Endothelial cell of umbilical vein (primary cell): ENCODE data around the gene C14orf132. TPM values are rescaled to one million over a fixed set of nuclear protein-coding genes. Genes with fewer than 3 reads are reported as not detected.

Experiments used
- BruUV-seq: library from RNA; stranded (reverse); fragments of 400-500 nt; replicated peaks from 2 replicates; lab custom pipeline; 2021; lab: Mats Ljungman, UMichigan
- CTCF ChIA-PET: fragments of 300-600, 350-600 bp; sonication (Branson Sonifier 250); formaldehyde crosslinking; loops from one replicate; lab custom pipeline; 2021; ENCODE audit warnings: antibody characterized with exemption, inconsistent platforms; lab: Charles Lee
- POLR2A ChIA-PET: fragments of 300-600, 350-600 bp; sonication (Branson Sonifier 250); formaldehyde crosslinking; loops from one replicate; lab custom pipeline; 2021; ENCODE audit warnings: antibody characterized with exemption, inconsistent platforms; lab: Charles Lee
- DNase-seq: peaks from one replicate; pipeline ENCODE4 v3.0.0-alpha.2; 2011; ENCODE audit warnings: low read depth, low spot score
- FAIRE-seq: peaks from 2 replicates; lab custom pipeline; 2011; peaks lifted over from hg19 to GRCh38; lab: Jason Lieb, UNC
- H2AFZ ChIP-seq: 2 replicates; pipeline ENCODE4 v1.6.0; 2012; ENCODE audit warnings: low read depth, low read length, control low read depth, inconsistent platforms
- H3K27ac ChIP-seq: 2 replicates; pipeline ENCODE4 v1.5.1; 2011; ENCODE audit warnings: low read depth, mild to moderate bottlenecking, control low read depth, low read length, moderate library complexity; ENCODE audit not compliant: insufficient read depth
- H3K27me3 ChIP-seq, 2 experiments: 2 replicates each; pipeline versions ENCODE4 v1.6.0 to v1.6.1; 2011; ENCODE audit warnings: low read length in 2 of 2, mixed read lengths in 1 of 2; ENCODE audit not compliant: control insufficient read depth in 2 of 2, insufficient read depth in 2 of 2
- H3K36me3 ChIP-seq, 2 experiments: 2 replicates in 1 of 2; 3 replicates in 1 of 2; pipeline ENCODE4 v1.5.1; 2011; ENCODE audit warnings: low read length in 2 of 2, mild to moderate bottlenecking in 1 of 2, moderate library complexity in 1 of 2; ENCODE audit not compliant: control insufficient read depth in 2 of 2, insufficient read depth in 2 of 2; ENCODE audit errors: extremely low read depth in 1 of 2
- H3K4me1 ChIP-seq: 3 replicates; pipeline ENCODE4 v1.5.1; 2011; ENCODE audit warnings: mild to moderate bottlenecking, low read length; ENCODE audit not compliant: control insufficient read depth, insufficient read depth; ENCODE audit errors: extremely low read depth
- H3K4me2 ChIP-seq: 2 replicates; pipeline ENCODE4 v1.6.1; 2011; ENCODE audit warnings: low read length, control low read depth, mixed read lengths; ENCODE audit not compliant: insufficient read depth
- H3K4me3 ChIP-seq, 3 experiments: fragments of 200-600 bp in 1 of 3; sonication (generic), shearing (Covaris generic) in 1 of 3; replicated peaks in 1 of 3; 2 replicates each; pipeline ENCODE4 v1.5.1; 2011 to 2016; ENCODE audit warnings: control low read depth in 3 of 3, low read length in 3 of 3, mild to moderate bottlenecking in 2 of 3, inconsistent platforms in 1 of 3, low read depth in 1 of 3, moderate library complexity in 1 of 3; ENCODE audit not compliant: insufficient read depth in 1 of 3
- H3K79me2 ChIP-seq: 2 replicates; pipeline ENCODE4 v1.6.0; 2012; ENCODE audit warnings: low read length, inconsistent platforms; ENCODE audit not compliant: control insufficient read depth, insufficient read depth
- H3K9ac ChIP-seq: replicated peaks from 2 replicates; pipeline ENCODE3; 2011; ENCODE audit warnings: low read length, control low read depth; ENCODE audit not compliant: insufficient read depth; ENCODE audit errors: extremely low read depth
- H3K9me1 ChIP-seq: replicated peaks from 3 replicates; pipeline ENCODE4 v1.6.0; 2011; ENCODE audit warnings: mild to moderate bottlenecking, low read length; ENCODE audit not compliant: control insufficient read depth, insufficient read depth; ENCODE audit errors: extremely low read depth
- H3K9me3 ChIP-seq: replicated peaks from 2 replicates; pipeline ENCODE4 v1.5.1; 2012; ENCODE audit warnings: low read length, inconsistent platforms; ENCODE audit not compliant: control insufficient read depth, insufficient read depth
- H4K20me1 ChIP-seq: replicated peaks from 2 replicates; pipeline ENCODE3; 2011; ENCODE audit warnings: mild to moderate bottlenecking, low read length; ENCODE audit not compliant: control insufficient read depth, insufficient read depth; ENCODE audit errors: extremely low read depth
- EZH2 ChIP-seq: IDR thresholded peaks from 2 replicates; pipeline ENCODE4 v1.6.1; 2012; ENCODE audit warnings: borderline replicate concordance, low read depth, mild to moderate bottlenecking, moderate library complexity, low read length, inconsistent platforms; ENCODE audit not compliant: severe bottlenecking
- FOS ChIP-seq: IDR thresholded peaks from 2 replicates; pipeline ENCODE4 v1.6.1; 2011; ENCODE audit warnings: mild to moderate bottlenecking, low read length, moderate library complexity, borderline replicate concordance; ENCODE audit not compliant: insufficient read depth
- GATA2 ChIP-seq: IDR thresholded peaks from 2 replicates; pipeline ENCODE4 v1.7.0; 2011; ENCODE audit warnings: low read depth, mild to moderate bottlenecking, moderate library complexity, mixed read lengths, low read length; ENCODE audit not compliant: insufficient read length, insufficient read depth
- JUN ChIP-seq: IDR thresholded peaks from 2 replicates; pipeline ENCODE4 v1.6.1; 2011; ENCODE audit warnings: borderline replicate concordance, low read depth; ENCODE audit not compliant: insufficient read length, insufficient read depth
- MYC ChIP-seq: IDR thresholded peaks from one replicate; pipeline ENCODE4 v1.6.1; 2011; ENCODE audit warnings: mild to moderate bottlenecking, low read depth, low read length
- POLR2A ChIP-seq: IDR thresholded peaks from 2 replicates; pipeline ENCODE4 v1.6.1; 2012; ENCODE audit warnings: low read depth, mild to moderate bottlenecking, control low read depth, low read length
- POLR2AphosphoS5 ChIP-seq: IDR thresholded peaks from 2 replicates; pipeline ENCODE4 v1.6.1; 2012; ENCODE audit warnings: low read depth, mild to moderate bottlenecking, control low read depth, low read length, moderate library complexity; ENCODE audit not compliant: insufficient read depth
- dilution Hi-C: fragments of 300-500 bp; cut with MboI; formaldehyde crosslinking; loops from one replicate; pipeline ENCODE4 v1.15.0; 2019; ENCODE audit warnings: low sequenced_read_pairs; ENCODE audit not compliant: extremely low pct_ligation_motif_present
- intact Hi-C: fragments of 100-400 bp; cut with micrococcal nuclease; formaldehyde crosslinking; loops from one replicate; pipeline ENCODE4 v1.10.0; 2022
- polyA plus RNA-seq, 4 experiments: library from polyadenylated mRNA; depleted of rRNA in 3 of 4; stranded (reverse) in 3 of 4; unstranded in 1 of 4; fragments of >200 nt; gene quantifications; 2 replicates each; pipeline versions ENCODE4 v1.2.1 to v1.2.3, GENCODE V29; 2011 to 2012; ENCODE audit warnings: missing spikeins in 1 of 4
- total RNA-seq: library from RNA; stranded (reverse); gene quantifications from 2 replicates; pipeline ENCODE4 v1.2.3, GENCODE V29; 2021
- TF ChIP-seq, protein P1 (sequence below): IDR thresholded peaks from 2 replicates; pipeline ENCODE4 v1.6.1; 2011; ENCODE audit not compliant: insufficient read depth, insufficient read length
- TF ChIP-seq, protein P2 (sequence below), 2 donors: IDR thresholded peaks; 1 replicate in 1 of 2; 2 replicates in 1 of 2; pipeline ENCODE4 v1.5.1; 2011; ENCODE audit warnings: low read length in 2 of 2, mild to moderate bottlenecking in 2 of 2, moderate library complexity in 2 of 2, control low read depth in 1 of 2, inconsistent platforms in 1 of 2, low read depth in 1 of 2; ENCODE audit not compliant: insufficient read depth in 1 of 2; ENCODE audit errors: extremely low read depth in 1 of 2

Gene C14orf132
- total and polyA plus RNA-seq, 2 donors (not counting 3 experiments of a cell fraction or from before 2014, with no cell fraction given), result 3.2 to 7.6 TPM

DNA sequence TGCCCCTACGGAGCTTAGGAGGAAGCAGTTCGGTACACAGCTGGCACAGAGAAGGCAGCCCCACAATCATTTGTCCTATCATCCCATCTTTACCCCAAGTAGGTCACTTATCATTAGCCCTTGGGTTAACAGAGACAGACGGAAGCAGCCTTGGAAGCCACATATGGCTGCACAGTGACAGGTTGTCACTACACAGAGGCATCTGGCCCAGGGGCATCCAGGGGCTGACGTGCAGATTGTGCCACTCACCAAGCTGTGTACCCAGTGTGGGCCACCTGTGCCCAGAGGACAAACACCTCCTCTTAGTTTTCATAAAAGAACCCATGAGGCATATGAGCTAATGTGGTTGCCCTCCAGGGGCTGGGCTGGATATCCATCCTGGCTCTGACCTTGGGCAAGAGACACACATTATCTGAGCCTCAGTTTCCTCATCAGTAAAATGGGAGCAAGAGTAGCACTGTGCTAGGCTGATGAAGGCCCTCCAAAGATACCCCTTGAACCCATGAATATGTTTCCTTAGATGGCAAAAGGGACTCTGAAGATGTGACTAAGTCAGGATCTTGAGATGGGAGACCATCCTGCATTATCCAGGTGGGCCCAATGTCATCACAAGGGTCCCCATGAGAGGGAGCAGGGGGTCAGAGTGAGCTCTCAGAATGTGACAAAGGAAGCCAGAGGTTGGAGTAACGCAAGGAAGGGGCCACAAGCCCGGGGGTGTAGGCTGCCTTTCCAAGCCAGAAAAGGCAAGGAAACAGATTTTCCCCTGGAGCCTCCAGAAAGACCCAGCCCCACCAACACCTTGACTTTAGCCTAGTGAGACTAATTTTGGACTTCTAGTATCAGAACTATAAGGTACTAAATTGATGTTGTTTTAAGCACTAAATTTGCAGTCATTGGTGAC lies 64.6 kb downstream of the C14orf132 start:
- Histone ChIP-seq H3K27ac (no peak overlapping the region), H3K9ac (no peak overlapping the region), H3K79me2 (no peaks in the 10 kb centered on the region), H3K27me3 (no peaks in the 10 kb centered on the region), H3K4me2 (no peak overlapping the region), H2AFZ (no peak overlapping the region), H3K9me1 (no peaks in the 10 kb centered on the region), H3K36me3 (no peaks in the 10 kb centered on the region), H3K4me1 (no peaks in the 10 kb centered on the region), H3K4me3 (no peak overlapping the region), H4K20me1 (no peaks in the 10 kb centered on the region), H3K9me3 (no peaks in the 10 kb centered on the region)
- dilution Hi-C loops, result no loop called here
- TF ChIP-seq, protein P1, sequence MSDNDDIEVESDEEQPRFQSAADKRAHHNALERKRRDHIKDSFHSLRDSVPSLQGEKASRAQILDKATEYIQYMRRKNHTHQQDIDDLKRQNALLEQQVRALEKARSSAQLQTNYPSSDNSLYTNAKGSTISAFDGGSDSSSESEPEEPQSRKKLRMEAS, result no peak
- TF ChIP-seq GATA2 (no peak), POLR2AphosphoS5 (no peak), EZH2 (no peak), JUN (no peak), FOS (no peak), MYC (no peak), POLR2A (no peak)
- TF ChIP-seq, protein P2, sequence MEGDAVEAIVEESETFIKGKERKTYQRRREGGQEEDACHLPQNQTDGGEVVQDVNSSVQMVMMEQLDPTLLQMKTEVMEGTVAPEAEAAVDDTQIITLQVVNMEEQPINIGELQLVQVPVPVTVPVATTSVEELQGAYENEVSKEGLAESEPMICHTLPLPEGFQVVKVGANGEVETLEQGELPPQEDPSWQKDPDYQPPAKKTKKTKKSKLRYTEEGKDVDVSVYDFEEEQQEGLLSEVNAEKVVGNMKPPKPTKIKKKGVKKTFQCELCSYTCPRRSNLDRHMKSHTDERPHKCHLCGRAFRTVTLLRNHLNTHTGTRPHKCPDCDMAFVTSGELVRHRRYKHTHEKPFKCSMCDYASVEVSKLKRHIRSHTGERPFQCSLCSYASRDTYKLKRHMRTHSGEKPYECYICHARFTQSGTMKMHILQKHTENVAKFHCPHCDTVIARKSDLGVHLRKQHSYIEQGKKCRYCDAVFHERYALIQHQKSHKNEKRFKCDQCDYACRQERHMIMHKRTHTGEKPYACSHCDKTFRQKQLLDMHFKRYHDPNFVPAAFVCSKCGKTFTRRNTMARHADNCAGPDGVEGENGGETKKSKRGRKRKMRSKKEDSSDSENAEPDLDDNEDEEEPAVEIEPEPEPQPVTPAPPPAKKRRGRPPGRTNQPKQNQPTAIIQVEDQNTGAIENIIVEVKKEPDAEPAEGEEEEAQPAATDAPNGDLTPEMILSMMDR (IDR thresholded peaks at IDR 0.05; ENCODE audit: extremely low read depth in 1 of 2, insufficient read depth in 1 of 2, low read depth in 1 of 2, low read length in 2 of 2), result no peak
- POLR2A ChIA-PET, result no interaction called here
- DNase-seq, result no peak
- CTCF ChIA-PET, result interaction anchor here (1.1 kb wide), 1 partner anchor 172 kb away, joined by 3 read pairs; no protein-coding TSS in a partner anchor
- BruUV-seq, result no TSS peak
- FAIRE-seq, result no peak
- intact Hi-C loops, result loop anchor here (1.0 to 5.0 kb wide), 2 partner anchors 32 to 463 kb away; no protein-coding TSS in a partner anchor
